Measurements from ENCODE around the gene ZBED5.
A peak's percentile ranks its signal among the peaks of the same experiment; 100 is the strongest.
"Not testable (repeated sequence)": the region's sequence is repeated elsewhere in the genome, so short reads cannot be mapped to it uniquely, and the experiment has no call there.

The ZBED5 gene

GRCh38 chr11:10857709-10858438 lies at the start of gene ZBED5:
ZBED5 (minus strand) TSS chr11:10858053; CDS start chr11:10854945, 3,108 bp downstream.
- peak; percentile 99 for DNase-seq (ENCODE audit: low read depth, low spot score)

- DNase-seq (ENCODE audit: low read depth, low spot score): peak; percentile 7
Measured at GRCh38 chr11:10906521-10906920, 48.7 kb upstream of the ZBED5 start.

- no peak for DNase-seq (ENCODE audit: low read depth, low spot score)
Measured at GRCh38 chr11:10902301-10903063, 44.6 kb upstream of the ZBED5 start.

DNA sequence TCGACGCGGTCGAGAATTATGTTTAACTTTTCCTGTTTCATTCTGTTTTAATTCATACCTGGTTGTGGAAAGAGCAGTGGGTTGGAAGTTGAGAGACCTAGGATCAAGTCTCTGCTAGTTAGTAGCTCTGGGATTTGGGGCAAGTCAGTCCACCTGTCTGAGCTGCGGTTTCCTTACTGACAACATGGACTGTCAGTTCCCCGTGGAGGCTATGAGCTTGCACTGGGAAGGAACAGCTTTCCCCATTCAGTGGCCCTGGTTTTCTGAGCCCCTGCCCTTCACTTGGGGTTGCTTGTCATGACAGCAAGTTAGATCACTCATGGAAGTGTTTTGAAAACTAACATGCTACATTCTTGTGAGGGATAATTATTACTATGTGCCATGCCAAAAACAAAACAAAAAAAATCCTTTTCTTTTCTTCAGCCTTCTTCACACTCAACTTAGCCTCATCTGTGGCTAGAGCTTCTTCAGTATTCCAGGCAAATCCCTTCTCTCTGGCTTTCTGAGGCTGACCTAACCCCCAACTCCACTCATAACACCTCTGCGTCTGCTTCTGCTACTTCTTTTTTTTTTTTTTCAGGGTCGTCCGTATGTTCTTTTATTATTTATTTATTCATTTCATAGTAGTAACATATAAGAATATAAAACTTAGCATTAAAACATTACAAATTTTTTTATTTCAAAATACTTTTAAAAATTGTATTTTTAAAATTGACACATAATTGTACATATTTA lies 43.0 kb upstream of the ZBED5 start:
- peak; percentile 34 for DNase-seq (ENCODE audit: low read depth, low spot score)

DNA sequence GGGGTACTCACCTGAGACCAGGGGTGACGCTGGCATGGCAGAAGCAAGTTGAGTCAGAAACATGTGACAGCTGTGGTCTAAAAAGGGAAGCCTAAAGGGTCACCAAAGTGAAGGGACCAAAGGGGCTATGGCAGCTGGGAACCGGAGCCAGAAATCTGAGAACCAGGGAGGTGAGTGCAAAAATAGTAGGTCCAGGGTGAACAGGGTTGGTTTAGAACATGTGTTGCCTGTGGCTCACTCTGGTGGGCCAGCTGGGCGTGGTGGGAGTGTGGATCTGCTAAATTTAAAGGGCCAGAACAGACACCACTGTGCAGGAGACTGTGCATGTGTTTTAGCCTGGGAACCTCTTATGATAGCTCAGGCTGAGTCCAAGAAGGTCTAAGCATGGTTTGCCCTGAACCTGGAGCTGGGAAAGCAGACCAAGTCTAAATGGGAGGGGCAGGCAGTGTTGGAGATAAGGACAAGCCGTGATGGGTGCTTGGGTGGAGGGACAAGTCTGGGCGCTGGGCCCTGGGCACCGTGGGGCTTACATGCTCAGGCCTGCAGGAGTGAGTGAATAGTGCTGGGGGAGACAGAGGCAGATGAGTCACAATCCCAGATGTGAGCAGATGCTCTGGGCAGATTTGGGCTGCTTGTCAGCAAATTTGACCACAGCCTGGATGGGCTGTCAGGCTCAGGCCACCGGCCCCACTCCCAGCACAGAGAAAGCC lies 41.4 kb upstream of the ZBED5 start:
- DNase-seq (ENCODE audit: low read depth, low spot score): no peak

DNA sequence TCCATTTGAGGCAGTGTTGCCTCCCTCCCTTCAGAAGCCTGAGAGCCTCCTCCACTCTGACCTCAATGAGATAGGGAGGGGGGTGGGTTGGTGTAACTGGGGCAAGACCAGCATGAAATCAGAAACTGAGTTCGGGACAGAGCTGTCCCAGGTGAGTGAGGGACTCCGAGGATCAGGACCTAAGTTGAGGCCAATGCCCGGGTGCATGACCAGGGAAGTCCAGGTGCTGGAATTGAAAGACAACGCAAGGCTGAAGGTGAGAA lies 40.8 kb upstream of the ZBED5 start:
- no peak for DNase-seq (ENCODE audit: low read depth, low spot score)

DNA sequence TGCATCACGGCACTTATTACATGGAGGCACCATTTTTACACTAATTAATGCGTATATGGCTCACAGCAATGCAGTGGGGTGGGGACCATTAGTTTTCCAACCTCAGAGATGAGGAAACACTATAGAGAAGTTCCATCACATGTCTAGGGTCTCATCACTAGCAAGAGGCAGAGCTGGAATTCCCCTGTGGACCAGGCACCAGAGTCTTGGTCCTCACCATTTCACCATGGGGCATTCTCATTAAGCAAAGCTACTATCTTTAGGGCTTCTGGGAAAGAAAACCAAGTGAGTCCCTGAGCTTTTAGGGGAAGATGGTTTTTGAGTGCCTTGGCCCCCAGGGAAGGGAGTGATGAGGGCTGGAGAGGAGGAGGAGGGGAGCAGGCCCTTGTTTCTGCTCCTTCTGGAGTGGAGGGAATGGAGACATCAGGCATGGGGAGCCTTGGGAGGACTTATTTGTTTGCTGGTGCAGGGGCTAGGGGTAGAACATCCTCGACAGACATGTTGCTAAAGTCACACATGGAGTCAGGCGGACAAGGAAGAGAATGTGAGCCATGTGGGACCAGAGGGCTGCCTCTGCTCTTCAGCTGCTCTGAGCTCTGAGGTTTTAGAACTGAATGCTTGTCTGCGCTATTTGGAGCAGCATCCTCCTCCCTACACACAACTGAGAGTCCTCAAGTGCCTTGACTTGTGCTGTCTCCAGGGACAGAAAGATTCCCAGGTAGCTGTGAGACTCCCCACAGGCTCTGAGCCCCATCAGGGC lies 40.3 kb upstream of the ZBED5 start:
- DNase-seq (ENCODE audit: low read depth, low spot score): no peak

DNA sequence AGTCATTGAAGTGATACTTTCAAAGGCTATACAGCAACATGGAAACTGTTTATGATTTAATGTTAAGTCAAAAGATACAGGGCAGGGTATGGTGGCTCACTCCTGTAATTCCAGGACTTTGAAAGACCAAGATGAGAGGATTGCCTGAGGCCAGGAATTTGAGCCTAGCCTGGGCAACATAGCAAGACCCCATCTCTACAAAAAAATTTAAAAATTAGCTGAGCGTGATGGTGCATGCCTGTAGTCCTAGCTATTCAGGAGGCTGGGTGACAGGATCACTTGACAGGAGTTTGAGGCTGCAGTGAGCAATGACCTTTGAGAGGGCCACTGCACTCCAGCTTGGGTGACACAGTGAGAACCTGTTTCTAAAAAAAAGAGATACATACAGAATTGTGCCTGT lies 39.3 kb upstream of the ZBED5 start:
- no peak for DNase-seq (ENCODE audit: low read depth, low spot score)

DNA sequence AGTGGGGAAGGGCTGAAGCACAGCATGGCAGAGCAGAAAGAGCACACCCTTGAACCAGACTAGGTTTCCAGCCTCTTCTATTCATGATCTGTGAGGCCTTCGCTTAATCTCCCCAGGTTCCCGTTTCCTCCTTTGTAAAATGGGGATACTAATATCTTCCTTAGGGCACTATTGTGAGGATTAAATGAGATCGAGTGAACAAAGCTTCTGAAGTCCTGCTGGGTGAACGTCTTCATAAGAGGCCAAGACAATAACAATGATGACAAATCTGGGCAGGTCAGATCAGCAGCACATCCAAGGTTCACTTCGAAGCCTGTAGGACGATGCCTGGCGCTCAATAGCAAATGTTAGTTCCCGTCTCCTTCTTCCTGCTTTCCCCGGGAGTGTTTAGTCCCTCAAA lies 38.6 kb upstream of the ZBED5 start:
- no peak for DNase-seq (ENCODE audit: low read depth, low spot score)

GRCh38 chr11:10895285-10895684 lies 37.4 kb upstream of the ZBED5 start:
- no peak for DNase-seq (ENCODE audit: low read depth, low spot score)

- DNase-seq (ENCODE audit: low read depth, low spot score): no peak
Measured at GRCh38 chr11:10894666-10895065, 36.8 kb upstream of the ZBED5 start.

DNA sequence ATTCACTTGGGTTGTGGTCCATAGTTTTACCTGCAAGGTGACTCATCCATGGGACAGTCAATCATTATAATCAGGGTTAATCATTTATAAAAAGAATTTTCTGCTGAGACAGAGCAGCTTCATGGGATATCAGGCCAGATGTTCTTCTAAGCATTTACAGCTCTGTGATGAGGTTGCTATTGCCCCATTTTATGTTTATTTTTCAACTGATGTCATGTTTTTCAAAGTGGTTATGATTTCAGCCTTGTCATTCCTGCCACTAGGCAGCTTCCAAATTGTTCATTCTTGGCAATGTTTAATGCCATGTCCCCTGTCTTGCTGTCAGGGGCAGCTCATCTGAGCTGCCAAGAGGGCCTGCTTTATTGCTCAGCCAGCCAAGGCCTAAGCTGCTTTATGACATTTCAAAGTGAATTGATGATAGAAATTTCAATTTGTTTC lies 35.9 kb upstream of the ZBED5 start:
- peak; percentile 19 for DNase-seq (ENCODE audit: low read depth, low spot score)

DNA sequence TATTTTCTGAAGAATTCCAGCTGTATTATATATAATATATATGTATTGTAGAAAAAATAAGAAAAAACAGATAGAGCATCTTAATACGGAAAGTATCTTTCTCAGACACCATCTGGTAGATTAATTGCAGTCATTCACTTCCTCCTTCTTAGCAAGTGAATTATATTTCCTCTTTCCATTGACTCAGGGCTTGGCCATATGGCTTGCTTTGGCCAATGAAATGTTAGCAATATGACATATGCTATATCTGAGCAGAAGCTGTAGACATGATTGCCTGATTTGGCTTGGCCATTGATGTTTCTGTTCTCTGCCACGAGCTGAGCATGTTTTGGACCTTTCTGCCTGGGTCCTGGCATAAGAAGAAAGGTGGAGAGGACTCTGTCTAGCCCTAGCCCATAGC lies 34.4 kb upstream of the ZBED5 start:
- DNase-seq (ENCODE audit: low read depth, low spot score): no peak

DNA sequence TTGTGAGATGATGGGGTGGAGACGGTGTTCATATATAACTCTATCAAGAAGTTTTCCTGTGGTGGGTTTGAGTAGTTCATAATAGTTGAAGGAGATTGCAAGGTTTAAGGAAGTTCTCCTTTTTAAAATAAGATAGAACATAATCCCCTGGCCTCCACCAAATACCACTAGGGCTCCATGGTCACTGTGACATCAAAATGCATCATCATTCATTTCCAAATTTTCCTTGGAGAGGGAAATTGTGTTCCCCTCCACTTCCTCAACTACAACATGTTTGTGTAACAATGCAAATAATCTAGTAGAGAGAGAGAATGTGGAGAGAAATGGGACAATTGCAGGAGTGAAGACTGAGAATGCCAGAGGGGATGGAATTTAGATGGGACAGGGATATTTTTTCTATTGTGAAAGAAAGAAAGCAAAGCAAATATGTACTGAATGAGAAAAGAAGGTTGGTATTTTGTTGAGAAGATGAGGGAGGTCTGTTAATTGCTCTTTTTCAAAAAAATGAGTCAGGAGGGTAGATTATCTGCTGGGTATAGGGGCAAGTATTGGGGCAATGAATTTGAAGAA lies 33.4 kb upstream of the ZBED5 start:
- DNase-seq (ENCODE audit: low read depth, low spot score): no peak

DNA sequence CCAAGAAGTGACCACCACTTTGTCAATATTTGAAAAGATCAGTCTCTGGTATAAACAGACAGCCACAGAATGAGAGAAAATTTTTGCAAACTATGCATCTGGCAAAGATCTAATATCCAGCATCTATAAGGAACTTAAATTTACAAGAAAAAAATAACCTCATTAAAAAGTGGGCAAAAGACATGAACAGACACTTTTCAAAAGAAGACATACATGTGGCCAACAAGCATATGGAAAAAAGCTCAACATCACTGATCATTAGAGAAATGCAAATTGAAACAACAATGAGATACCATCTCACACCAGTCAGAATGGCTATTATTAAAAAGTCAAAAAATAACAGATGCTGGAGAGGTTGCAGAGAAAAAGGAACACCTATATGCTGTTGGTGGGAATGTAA lies 32.2 kb upstream of the ZBED5 start:
- not testable (repeated sequence) for DNase-seq (ENCODE audit: low read depth, low spot score)

DNA sequence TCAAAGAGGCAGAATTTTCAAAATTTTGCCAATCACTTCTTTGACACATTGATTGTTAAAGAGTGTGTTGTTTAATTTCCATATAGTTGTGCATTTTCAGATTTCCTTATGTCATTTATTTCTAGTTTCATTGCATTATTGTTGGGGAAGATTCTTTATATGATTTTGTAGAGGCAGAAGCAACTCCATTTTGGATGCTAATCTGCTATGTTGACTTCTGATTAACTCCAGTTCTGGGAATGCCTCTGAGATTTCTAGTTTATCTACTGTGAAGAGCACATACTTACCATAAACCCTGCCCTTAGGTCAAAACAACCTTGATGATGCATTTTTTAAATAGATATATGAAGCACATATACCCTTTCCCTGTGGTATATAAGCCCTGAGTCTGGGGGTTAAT lies 29.5 kb upstream of the ZBED5 start:
- no peak for DNase-seq (ENCODE audit: low read depth, low spot score)

DNA sequence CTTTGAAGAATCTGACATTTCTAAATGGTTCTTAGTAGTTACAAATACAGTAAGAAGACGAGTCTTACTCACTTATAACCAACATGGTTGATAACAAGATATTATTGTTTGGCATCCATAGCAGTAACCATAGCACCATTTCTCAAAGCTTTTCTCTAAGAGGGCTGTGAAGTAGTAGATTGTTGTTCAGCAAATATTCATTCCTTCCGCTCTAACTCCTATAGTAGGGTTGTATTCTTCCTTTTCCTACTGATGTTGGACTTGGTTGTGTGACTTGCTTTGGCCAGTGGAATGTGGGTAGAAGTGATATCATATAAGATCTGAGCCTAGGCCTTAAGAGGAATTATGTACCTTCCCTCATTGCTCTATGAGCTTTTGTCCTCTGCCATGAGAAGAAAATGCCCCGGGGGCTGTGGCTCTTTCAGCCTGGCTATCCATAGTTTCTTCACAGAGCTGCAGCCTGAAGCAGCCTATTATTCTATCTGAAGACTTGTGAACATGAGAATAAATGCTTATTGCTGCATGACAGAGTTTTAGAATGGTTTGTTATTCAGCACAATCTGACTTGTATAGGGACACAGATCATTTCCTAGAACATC lies 28.9 kb upstream of the ZBED5 start:
- no peak for DNase-seq (ENCODE audit: low read depth, low spot score)

DNA sequence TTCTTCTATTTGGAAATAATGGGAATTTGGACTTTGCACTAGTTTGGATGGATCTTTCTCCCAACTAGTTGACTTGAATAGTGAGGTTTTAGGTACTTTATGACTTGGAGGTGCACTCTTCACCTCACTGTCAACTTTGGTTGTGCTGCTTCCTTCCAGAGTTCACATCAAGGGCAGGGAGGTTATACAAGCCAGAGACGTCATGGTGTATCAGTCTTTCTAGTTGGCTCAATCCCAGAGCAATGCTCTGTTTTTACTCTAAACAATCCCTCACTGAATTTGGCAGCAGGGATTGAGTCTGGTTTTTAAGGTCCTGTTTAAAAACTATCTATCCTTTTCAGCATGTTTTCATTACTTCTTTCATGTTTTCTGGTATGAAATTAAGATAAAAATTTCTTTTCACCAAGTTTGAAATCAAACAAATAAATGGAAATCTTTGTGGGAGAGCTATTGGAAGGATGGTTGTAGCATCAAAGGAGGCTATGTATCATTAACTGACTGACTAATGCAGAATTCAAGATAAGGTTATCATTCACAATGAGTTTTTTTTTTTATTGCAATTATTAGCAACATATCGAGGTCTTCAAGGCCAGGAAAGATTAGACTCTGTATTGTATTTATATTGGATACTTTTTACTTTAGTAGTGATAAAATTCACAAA lies 28.0 kb upstream of the ZBED5 start:
- DNase-seq (ENCODE audit: low read depth, low spot score): peak; percentile 40

DNA sequence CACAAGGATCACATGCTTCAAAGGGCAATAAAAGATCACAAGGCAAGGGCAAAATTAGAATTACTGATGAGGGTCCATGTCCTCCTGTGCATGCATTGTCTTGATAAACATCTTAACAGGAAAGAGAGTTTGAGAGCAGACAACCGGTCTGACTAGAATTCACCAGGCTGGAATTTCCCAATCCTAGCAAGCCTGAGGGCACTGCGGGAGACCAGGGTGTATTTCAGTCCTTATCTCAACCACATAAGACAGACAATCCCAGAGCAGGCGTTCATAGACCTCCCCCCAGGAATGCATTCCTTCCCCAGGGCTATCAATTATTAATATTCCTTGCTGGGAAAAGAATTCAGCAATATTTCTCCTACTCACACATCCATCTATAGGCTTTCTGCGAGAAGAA lies 26.4 kb upstream of the ZBED5 start:
- not testable (repeated sequence) for DNase-seq (ENCODE audit: low read depth, low spot score)

GRCh38 chr11:10881892-10882291 lies 24.0 kb upstream of the ZBED5 start:
- DNase-seq (ENCODE audit: low read depth, low spot score): no peak

Data from astrocyte of the hippocampus (primary cell).